Skeletal muscle cell (primary cell): ENCODE measurements around the gene ZNF74.
A peak's percentile ranks its signal among the peaks of the same experiment; 100 is the strongest.
"Not testable (repeated sequence)": the region's sequence is repeated elsewhere in the genome, so short reads cannot be mapped to it uniquely, and the experiment has no call there.

Experiments used
- DNase-seq: peaks from one replicate; pipeline ENCODE4 v3.0.0-alpha.2; 2010; ENCODE audit warnings: low read depth
- H3K4me3 ChIP-seq: 2 replicates; pipeline ENCODE4 v1.5.1; 2011; ENCODE audit warnings: low read depth, mild to moderate bottlenecking, control low read depth, low read length, moderate library complexity

The ZNF74 gene

DNA sequence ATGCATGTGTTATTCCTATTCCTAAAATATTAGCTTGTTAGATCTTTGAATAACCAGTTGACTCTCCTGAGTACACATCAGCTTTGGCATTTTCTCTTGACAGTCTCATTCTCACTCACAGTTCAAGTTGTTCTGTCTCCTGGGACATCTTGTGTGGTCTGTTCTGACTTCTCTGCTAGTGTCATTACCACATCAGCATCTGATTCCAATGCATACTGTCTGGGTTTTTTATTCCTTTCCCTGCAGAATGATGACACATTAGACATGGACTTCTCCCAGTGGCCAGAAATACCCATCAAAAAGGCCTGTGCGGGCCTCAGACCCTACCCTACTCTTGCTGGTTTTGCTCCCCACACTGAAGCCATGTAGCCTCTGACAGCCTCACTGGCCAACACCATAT, 2.7 kb downstream of the ZNF74 start:
- peak; percentile 71 for DNase-seq

DNA sequence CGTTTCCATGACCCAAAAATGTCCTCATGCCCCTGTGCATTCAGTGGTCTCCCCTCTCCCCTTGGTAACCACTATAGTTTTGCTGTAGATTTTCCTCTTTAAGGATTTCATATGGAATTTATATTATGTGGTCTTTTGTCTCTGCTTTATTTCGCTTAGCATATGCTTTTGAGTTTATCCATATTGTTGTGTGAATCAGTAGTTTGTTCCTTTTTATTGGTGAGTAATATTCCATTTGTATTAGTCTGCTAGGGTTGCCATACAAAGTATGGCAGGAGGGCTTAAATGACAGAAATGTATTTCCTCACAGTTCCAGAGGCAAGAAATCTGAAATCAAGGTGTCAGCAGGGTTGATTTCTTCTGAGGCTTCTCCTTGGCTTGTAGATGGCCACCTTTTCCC, 3.5 kb downstream of the ZNF74 start:
- no peak for DNase-seq
- no peak overlapping the region for H3K4me3 ChIP-seq

More for the DNA sequence above, 2.7 kb downstream of the ZNF74 start:
- H3K4me3 ChIP-seq: no peak overlapping the region

- H3K4me3 ChIP-seq: no peak overlapping the region
- no peak for DNase-seq
Measured at GRCh38 chr22:20398420-20398819, 4.5 kb downstream of the ZNF74 start.

DNA sequence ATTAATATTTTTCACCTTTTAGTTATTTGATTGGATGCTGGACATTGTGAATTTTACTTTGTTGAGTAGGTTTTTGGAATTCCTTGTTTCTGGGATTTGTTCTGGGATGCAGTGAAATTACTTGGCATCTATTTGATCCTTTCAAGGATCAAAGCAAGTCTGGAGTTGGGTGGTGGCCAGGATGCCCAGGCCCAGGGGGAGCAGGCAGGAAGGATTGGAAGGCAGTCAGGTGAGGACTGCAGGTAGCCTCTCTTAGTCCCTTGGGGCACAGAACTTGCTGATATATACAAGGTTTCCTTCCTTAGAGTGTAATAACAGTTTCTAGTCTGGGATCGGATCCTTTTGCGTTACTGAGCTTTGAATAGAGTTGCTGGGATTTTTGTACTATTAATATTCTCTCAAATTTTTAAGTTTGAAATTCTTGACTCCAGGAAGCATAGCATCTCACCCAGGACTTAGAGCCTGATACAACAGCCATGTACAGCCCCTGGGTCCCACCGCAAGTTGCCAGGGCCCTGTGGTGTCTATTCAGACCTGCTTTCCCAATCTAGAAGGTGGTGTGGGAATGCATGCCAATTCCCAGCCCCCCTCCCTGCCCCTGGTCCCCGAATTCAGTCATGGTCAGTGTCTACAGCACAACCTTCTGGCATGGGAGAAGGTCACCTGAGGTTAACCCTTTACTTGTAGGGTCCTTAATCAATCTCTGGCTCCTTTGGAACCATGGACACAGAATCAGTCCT, 6.1 kb downstream of the ZNF74 start:
- no peak for DNase-seq
- no peak overlapping the region for H3K4me3 ChIP-seq

DNA sequence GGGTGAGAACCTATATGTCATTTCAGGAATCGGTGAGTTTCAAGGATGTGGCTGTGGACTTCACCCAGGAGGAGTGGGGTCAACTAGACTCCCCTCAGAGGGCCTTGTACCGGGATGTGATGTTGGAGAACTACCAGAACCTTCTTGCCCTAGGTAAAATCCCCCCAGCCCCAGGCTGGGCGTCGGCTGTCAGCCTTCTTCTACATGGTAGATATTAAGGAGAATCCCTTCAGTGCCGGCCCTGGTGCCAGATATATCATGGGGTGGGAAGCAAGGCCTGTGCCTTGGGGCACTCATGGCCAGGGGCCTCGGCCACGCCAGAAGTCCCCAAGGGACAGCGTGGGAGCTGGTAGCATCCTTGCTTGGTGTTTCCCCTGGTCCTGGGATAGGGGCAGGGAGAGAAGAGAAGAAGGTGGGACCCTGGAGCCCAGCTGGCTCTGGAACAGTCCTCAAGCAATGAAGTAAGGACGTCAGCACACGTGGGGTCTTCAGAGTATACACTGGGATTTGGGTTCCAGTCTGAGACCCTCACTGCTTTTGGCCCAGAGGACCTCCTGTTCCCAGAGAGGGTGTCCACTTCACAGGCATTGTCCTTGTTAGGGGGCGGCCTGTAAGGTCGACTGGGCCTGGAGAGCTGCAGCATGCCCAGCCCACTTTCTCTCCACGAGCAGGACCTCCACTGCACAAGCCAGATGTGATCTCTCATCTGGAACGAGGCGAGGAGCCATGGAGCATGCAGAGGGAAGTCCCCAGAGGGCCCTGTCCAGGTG, 6.8 kb downstream of the ZNF74 start:
- DNase-seq: no peak
- H3K4me3 ChIP-seq: no peak overlapping the region

- no peak overlapping the region for H3K4me3 ChIP-seq
- DNase-seq: no peak
Measured at GRCh38 chr22:20401376-20402014, 7.5 kb downstream of the ZNF74 start.

DNA sequence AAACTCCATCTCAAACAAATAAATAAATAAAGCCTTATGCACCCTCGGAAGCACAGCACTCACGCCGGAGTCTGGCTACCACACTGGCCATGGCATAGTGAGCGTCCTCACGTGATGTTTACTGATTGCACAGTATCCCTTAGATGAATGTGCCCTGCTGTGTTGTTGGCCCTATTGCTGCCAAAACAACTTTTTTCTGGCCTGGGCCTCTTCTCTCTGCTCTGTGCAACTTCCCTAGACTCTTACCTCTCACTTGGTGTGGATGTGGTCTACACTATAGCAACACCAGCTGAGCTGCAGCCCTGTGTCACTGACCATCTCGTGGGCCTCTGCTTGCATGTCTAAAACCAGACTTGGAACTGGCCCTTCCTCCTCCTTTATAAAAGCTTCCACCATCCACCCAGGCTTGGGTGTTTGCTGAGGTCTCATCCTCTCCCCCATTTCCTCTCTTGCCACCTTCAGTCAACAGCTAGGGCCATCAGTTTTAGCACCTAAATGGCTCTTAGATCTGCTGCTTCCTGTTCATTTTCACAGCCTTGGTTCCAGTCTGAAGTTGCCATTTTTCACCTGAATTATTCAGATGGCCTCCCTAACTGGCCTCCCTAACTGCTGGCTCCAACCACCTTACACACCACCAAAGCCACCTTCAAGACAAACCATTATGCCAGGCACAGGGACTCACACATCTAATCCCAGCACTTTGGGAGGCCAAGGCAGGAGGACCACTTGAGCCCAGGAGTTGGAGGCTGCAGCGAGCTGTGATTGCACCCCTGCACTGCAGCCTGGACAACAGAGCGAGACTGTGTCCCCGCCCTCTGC, 9.2 kb downstream of the ZNF74 start:
- no peak for DNase-seq
- no peak overlapping the region for H3K4me3 ChIP-seq

DNA sequence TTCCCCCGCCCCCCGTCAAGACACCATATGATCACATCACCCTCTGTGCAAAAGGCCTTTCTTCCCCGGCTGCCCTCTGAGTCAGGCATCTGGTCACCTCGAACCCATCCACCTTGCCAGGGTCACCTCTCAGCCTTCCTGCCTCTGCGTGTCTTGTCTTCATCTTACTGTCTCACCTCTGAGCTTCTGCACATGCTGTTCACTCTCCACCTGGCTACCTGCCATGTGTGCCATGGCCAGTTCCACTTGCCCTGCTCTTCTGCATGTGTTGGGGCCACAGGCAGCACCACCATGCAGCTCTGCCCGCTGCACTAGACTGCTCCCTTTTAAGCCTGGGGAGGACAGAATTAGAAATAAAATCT, 9.8 kb downstream of the ZNF74 start:
- no peak for DNase-seq
- no peak overlapping the region for H3K4me3 ChIP-seq

DNA sequence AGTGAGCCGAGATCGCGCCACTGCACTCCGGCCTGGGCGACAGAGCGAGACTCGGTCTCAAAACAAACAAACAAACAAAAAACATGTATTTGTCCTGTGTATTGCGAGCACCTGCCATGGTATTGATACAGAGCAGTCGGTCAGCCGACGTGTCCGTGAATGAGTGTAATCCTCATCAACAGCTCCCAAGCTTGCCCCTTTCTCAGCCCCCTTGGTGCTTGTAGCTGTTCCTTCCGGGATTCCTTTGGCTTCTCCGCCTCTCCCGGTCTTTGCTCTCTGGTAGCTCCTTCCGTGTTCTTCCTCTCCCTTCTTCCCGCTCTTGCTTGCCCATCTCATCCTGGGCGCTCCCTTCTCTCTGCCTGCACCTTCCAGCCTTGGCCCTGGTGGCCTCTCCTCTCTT, 10.9 kb downstream of the ZNF74 start:
- no peak overlapping the region for H3K4me3 ChIP-seq
- no peak for DNase-seq

GRCh38 chr22:20405291-20405930, 11.5 kb downstream of the ZNF74 start:
- H3K4me3 ChIP-seq: no peak overlapping the region
- DNase-seq: no peak

DNA sequence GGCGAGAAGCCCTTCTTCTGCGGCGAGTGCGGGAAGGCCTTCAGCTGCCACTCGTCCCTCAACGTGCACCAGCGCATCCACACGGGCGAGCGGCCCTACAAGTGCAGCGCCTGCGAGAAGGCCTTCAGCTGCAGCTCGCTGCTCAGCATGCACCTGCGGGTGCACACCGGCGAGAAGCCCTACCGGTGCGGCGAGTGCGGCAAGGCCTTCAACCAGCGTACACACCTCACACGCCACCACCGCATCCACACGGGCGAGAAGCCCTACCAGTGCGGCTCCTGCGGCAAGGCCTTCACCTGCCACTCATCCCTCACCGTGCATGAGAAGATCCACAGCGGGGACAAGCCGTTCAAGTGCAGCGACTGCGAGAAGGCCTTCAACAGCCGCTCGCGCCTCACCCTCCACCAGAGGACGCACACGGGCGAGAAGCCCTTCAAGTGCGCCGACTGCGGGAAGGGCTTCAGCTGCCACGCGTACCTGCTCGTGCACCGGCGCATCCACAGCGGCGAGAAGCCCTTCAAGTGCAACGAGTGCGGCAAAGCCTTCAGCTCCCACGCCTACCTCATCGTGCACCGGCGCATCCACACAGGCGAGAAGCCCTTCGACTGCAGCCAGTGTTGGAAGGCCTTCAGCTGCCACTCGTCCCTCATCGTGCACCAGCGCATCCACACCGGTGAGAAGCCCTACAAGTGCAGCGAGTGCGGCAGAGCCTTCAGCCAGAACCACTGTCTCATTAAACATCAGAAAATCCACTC, 12.2 kb downstream of the ZNF74 start:
- no peak overlapping the region for H3K4me3 ChIP-seq
- DNase-seq: no peak

- DNase-seq: no peak
- H3K4me3 ChIP-seq: no peak overlapping the region
Measured at GRCh38 chr22:20406686-20407408, 12.9 kb downstream of the ZNF74 start.

GRCh38 chr22:20407829-20408228, 13.9 kb downstream of the ZNF74 start:
- no peak overlapping the region for H3K4me3 ChIP-seq
- no peak for DNase-seq

- no peak overlapping the region for H3K4me3 ChIP-seq
- DNase-seq: no peak
Measured at GRCh38 chr22:20408891-20409290, 14.9 kb downstream of the ZNF74 start.

DNA sequence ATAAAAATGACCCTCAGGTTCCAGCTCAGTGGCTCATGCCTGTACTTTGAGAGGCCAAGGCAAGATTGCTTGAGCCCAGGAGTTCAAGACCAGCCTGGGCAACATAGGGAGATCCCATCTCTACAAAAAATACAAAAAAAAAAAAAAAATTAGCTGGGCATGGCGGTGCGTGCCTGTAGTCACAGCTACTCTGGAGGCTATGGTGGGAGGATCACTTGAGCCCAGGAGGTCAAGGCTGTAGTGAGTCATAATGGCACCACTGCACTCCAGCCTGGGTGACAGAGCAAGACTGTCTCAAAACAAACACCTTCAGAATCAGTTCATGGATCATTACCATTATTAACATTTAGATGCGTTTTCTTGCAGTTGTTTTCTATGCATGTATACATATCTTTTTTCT, 15.4 kb downstream of the ZNF74 start:
- DNase-seq, H3K4me3 ChIP-seq: not testable (repeated sequence)

DNA sequence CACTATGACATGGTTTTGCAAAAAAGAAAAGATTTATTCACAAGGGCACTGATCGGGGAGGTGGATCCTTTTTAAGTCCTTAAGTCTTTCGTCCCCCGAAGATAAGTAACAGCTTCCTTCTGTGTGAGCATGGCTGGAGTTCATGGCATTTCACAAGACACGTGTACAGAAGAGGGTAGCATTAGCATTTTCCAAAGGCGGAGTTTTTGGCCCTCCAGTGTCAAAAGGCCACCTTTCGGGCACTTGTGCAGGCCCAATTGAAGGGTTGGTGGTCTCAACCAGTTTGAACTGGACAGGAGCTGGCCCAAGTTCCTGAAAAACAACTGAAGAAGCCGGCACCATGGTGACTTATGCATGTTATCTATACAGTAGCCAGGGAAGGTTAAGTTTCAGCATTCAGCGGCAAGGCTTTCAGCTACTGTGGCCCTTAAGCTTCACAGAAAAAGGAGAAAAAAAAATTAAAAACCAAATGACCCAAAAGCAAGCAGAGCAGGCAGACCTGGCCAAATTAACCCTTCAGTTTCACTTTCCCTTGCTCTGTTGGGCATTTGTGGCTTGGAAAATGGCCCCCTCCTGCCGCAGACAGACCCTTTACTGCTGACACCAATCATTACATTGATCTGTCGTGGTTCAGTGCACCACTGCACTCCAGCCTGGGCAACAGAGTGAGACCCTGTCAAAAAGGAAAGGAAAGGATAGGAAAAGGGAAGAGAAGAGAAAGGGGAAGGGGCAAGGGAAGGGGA, 18.7 kb downstream of the ZNF74 start:
- no peak for DNase-seq
- H3K4me3 ChIP-seq: no peak overlapping the region

- no peak for DNase-seq
- H3K4me3 ChIP-seq: no peak overlapping the region
Measured at GRCh38 chr22:20413217-20414058, 19.5 kb downstream of the ZNF74 start.
